GM12801 (cell line): ENCODE measurements around the gene ACAP1.

Experiments
- CTCF ChIP-seq: IDR thresholded peaks from one replicate; pipeline ENCODE4 v1.5.1; 2011; ENCODE audit warnings: control low read depth; ENCODE audit not compliant: insufficient read length; ENCODE audit errors: extremely low read depth

Gene ACAP1

GRCh38 chr17:7374353-7374752 lies 38.0 kb downstream of the ACAP1 start:
- TF ChIP-seq CTCF = no peak

DNA sequence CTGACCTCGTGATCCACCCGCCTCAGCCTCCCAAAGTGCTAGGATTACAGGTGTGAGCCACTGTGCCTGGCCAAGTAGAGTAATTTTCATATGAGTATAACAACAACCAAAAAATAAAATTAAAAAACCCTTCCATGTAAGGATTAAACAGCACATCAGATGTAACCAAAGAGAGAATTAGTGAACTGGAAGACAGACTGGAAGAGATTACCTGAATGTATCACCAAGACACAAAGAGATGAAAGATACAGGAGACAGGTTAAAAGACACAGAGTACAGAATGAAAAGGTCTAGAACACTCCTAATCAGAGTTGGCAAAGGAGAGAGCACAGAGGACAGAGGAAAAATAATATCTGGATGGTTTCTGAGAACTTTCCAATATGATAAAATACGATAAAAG lies 42.8 kb downstream of the ACAP1 start:
- no peak for TF ChIP-seq CTCF

DNA sequence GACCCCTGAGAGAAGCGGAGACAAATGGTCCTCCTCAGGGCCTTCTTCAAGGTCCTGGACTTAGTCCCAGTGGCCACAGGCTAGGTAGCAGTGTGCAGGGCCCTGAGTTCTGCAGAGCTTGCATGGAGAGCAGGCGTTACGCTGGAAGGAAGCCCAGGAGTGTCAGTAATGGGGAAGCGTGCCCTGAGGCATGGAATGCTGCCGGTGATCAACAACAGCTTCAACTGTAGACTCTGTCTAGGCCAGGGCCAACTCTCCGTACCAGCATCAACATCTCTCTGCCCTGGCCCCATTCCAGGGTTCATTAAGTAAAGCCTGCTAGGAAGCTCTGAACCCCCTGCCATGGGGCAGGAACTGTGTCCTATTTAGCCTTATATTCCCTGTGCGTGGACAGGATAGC lies 44.0 kb downstream of the ACAP1 start:
- no peak for TF ChIP-seq CTCF

GRCh38 chr17:7380855-7381683 lies 44.7 kb downstream of the ACAP1 start, which contains the start of gene TNK1:
TSS of gene TNK1 (plus strand) at chr17:7381089. CDS start at chr17:7382927, 1,838 bp downstream.
- no peak for TF ChIP-seq CTCF

GRCh38 chr17:7382901-7383300 lies 46.6 kb downstream of the ACAP1 start:
- TF ChIP-seq CTCF = no peak

GRCh38 chr17:7383371-7383741 lies 47.0 kb downstream of the ACAP1 start:
- TF ChIP-seq CTCF = no peak

- no peak for TF ChIP-seq CTCF
Measured at GRCh38 chr17:7383742-7384488, 47.6 kb downstream of the ACAP1 start.
